Spinal cord (tissue), 10 donors: ENCODE results near the gene KIF5B. TPM values are rescaled to one million over a fixed set of nuclear protein-coding genes. Genes with fewer than 3 reads are reported as not detected.
"Not testable (repeated sequence)": the region's sequence is repeated elsewhere in the genome, so short reads cannot be mapped to it uniquely, and the experiment has no call there.

ENCODE experiments used
- DNase-seq, 6 donors: peaks; one replicate each; pipeline versions ENCODE4 v3.0.0 to v3.0.0-alpha.2; 2013 to 2015; ENCODE audit warnings: low spot score in 6 of 6, low read depth in 4 of 6
- H3K27ac ChIP-seq: one replicate; pipeline ENCODE4 v1.5.1; 2013; ENCODE audit warnings: low read depth, low read length, control low read depth
- H3K27me3 ChIP-seq: one replicate; pipeline ENCODE4 v1.6.1; 2013; ENCODE audit warnings: low read length; ENCODE audit not compliant: control insufficient read depth, insufficient read depth
- H3K36me3 ChIP-seq: one replicate; pipeline ENCODE4 v1.6.1; 2013; ENCODE audit warnings: low read length; ENCODE audit not compliant: control insufficient read depth, insufficient read depth
- H3K4me1 ChIP-seq: one replicate; pipeline ENCODE4 v1.6.1; 2013; ENCODE audit warnings: low read length; ENCODE audit not compliant: control insufficient read depth, insufficient read depth
- H3K4me3 ChIP-seq: one replicate; pipeline ENCODE4 v1.5.1; 2013; ENCODE audit warnings: low read depth, low read length, control low read depth
- H3K9me3 ChIP-seq: one replicate; pipeline ENCODE4 v1.6.1; 2013; ENCODE audit warnings: low read length; ENCODE audit not compliant: control insufficient read depth, insufficient read depth
- WGBS: methylation state at CpG from one replicate; pipeline ENCODE4 v1.1.5; 2013; ENCODE audit warnings: missing lambda C conversion rate; ENCODE audit not compliant: insufficient coverage; 5-methylcytosine and 5-hydroxymethylcytosine counted together
- polyA plus RNA-seq, 2 donors: library from polyadenylated mRNA; unstranded; fragments of 120-200 nt; gene quantifications; one replicate each; pipeline ENCODE4 v1.2.1, GENCODE V29; 2013; ENCODE audit not compliant: insufficient read length in 2 of 2
- total RNA-seq, 2 donors: library from RNA; depleted of rRNA in 1 of 2; stranded (reverse); fragments of 120-200 nt in 1 of 2; fragments of >200 nt in 1 of 2; gene quantifications; one replicate each; pipeline versions ENCODE4 v1.2.3 to v1.2.4, GENCODE V29; 2013 to 2014
- donor health status: healthy.

KIF5B gene
- total and polyA plus RNA-seq, 4 donors = 86.9 to 140 (median 118) TPM

- no peak overlapping the region for H3K27ac ChIP-seq
- peaks cover 1% of the 10 kb centered on the region for H3K36me3 ChIP-seq
- no peak for DNase-seq
- no peak overlapping the region for H3K4me3 ChIP-seq
- H3K4me1 ChIP-seq = peaks cover 16% of the 10 kb centered on the region
- no peaks in the 10 kb centered on the region for H3K9me3 ChIP-seq
- WGBS = 67% methylated on average over 3 of the region's 4 CpGs
- no peaks in the 10 kb centered on the region for H3K27me3 ChIP-seq
These were observed 55.3 kb downstream of the KIF5B start for GRCh38 chr10:32000937-32001336.

GRCh38 chr10:31999836-32000235 lies 56.4 kb downstream of the KIF5B start:
- DNase-seq = no peak
- WGBS = no CpG with 5 or more reads among the region's 3 CpGs
- Histone ChIP-seq H3K27ac (peak overlapping the region; percentile 49), H3K4me1 (peaks cover 16% of the 10 kb centered on the region), H3K4me3 (no peak overlapping the region), H3K36me3 (no peaks in the 10 kb centered on the region), H3K9me3 (no peaks in the 10 kb centered on the region), H3K27me3 (no peaks in the 10 kb centered on the region)

GRCh38 chr10:31999070-31999660 lies 57.1 kb downstream of the KIF5B start:
- no peaks in the 10 kb centered on the region for H3K36me3 ChIP-seq
- H3K4me1 ChIP-seq = peaks cover 13% of the 10 kb centered on the region
- 50% methylated on average over 3 of the region's 3 CpGs for WGBS

DNA sequence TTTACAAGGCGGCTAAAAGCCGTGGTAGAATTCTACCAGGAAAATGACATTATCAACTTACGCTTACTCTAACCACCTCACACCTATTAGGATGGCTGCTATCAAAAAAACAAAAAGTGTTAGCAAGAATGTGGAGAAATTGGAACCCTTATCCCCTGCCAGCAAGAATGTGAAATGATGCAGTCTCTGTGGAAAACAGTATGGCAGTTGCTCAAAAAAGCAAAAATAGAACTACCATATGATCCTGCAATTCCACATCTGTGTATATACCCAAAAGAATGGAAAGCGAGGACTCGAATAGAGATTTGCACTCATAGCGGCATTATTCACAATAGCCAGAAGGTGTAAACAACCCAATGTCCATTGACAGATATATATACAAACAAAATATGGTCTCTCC lies 61.3 kb downstream of the KIF5B start:
- WGBS = 100% methylated on average over 2 of the region's 6 CpGs
- H3K4me1 ChIP-seq = no peaks in the 10 kb centered on the region

More at GRCh38 chr10:31999070-31999660, 57.1 kb downstream of the KIF5B start:
- Histone ChIP-seq H3K4me3 (no peak overlapping the region), H3K27me3 (no peaks in the 10 kb centered on the region), H3K9me3 (no peaks in the 10 kb centered on the region), H3K27ac (peak overlapping the region; percentile 49)
- DNase-seq = no peak

GRCh38 chr10:31990937-31991336 lies 65.3 kb downstream of the KIF5B start:
- no peak overlapping the region for H3K4me3 ChIP-seq
- H3K4me1 ChIP-seq = no peaks in the 10 kb centered on the region
- no peaks in the 10 kb centered on the region for H3K9me3 ChIP-seq
- no peak overlapping the region for H3K27ac ChIP-seq
- DNase-seq = no peak
- H3K36me3 ChIP-seq = no peaks in the 10 kb centered on the region
- H3K27me3 ChIP-seq = no peaks in the 10 kb centered on the region

More for the DNA sequence above, 61.3 kb downstream of the KIF5B start:
- DNase-seq = peak in 1 of 6 donors; percentile 55
- Histone ChIP-seq H3K9me3 (no peaks in the 10 kb centered on the region), H3K36me3 (no peaks in the 10 kb centered on the region), H3K27ac (no peak overlapping the region), H3K4me3 (no peak overlapping the region), H3K27me3 (no peaks in the 10 kb centered on the region)

DNA sequence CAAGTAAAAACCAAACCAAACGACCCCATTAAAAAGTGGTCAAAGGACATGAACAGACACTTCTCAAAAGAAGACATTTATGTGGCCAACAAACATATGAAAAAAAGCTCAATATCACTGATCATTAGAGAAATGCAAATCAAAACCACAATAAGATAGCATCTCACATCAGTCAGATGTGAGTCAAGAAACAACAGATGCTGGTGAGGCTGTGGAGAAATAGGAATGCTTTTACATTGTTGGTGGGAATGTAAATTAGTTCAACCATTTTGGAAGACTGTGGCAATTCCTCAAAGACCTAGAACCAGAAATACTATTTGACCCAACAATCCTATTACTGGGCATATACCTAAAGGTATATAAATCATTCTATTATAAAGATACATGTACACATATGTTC lies 68.4 kb downstream of the KIF5B start:
- no CpG with 5 or more reads among the region's 1 CpG for WGBS
- not testable (repeated sequence) for H3K27ac ChIP-seq, H3K9me3 ChIP-seq, H3K27me3 ChIP-seq, H3K36me3 ChIP-seq, DNase-seq, H3K4me3 ChIP-seq, H3K4me1 ChIP-seq

DNA sequence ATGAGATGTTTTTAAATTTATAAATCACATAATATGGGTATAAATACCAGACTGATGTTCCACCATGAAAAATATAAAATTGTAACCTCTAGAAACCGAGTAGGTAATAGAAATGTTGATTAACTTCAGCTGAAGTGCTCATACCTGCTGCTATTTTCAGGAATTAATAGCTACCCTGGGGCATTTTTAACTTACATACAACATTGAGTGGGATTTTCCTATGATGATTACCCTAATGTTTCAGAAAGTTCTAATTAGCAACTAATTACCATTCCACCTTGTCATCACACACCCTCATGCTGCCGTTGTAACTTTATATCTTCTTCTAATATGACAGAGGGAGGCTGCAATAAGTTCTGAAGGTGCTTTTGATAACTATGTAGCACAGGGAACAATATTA lies 74.1 kb downstream of the KIF5B start:
- H3K9me3 ChIP-seq = no peaks in the 10 kb centered on the region
- peak in 1 of 6 donors; percentile 82 for DNase-seq
- WGBS = no CpG with 5 or more reads among the region's 2 CpGs
- H3K27ac ChIP-seq = no peak overlapping the region
- H3K4me3 ChIP-seq = no peak overlapping the region
- H3K27me3 ChIP-seq = no peaks in the 10 kb centered on the region
- no peaks in the 10 kb centered on the region for H3K36me3 ChIP-seq
- H3K4me1 ChIP-seq = no peaks in the 10 kb centered on the region

GRCh38 chr10:31980471-31980870 lies 75.8 kb downstream of the KIF5B start:
- H3K27me3 ChIP-seq = no peaks in the 10 kb centered on the region
- no peaks in the 10 kb centered on the region for H3K4me1 ChIP-seq
- H3K27ac ChIP-seq = no peak overlapping the region
- H3K9me3 ChIP-seq = no peaks in the 10 kb centered on the region
- no peaks in the 10 kb centered on the region for H3K36me3 ChIP-seq
- DNase-seq = no peak
- H3K4me3 ChIP-seq = no peak overlapping the region
- 100% methylated on average over 4 of the region's 4 CpGs for WGBS

- not testable (repeated sequence) for H3K27ac ChIP-seq, DNase-seq
- no CpG with 5 or more reads among the region's 19 CpGs for WGBS
These were observed 77.2 kb downstream of the KIF5B start for GRCh38 chr10:31979071-31979470.

DNA sequence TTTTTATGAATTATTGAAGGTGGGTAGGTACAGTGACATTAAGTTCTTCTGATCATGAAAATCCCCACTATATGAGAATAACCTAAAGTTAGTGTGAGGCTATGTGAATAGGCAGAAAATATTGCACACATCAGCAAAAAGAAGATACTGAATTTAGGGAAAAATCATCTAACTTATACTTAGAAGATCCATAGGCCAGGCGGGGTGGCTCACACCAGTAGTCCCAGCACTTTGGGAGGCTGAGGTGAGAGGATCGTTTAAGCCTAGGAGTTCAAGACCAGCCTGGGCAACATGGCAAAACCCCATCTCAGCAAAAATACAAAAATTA lies 78.1 kb downstream of the KIF5B start:
- Histone ChIP-seq H3K9me3 (no peaks in the 10 kb centered on the region), H3K36me3 (no peaks in the 10 kb centered on the region), H3K4me3 (no peak overlapping the region), H3K27ac (no peak overlapping the region), H3K27me3 (no peaks in the 10 kb centered on the region), H3K4me1 (no peaks in the 10 kb centered on the region)
- no peak for DNase-seq
- WGBS = no CpG with 5 or more reads among the region's 2 CpGs

More at GRCh38 chr10:31979071-31979470, 77.2 kb downstream of the KIF5B start:
- not testable (repeated sequence) for H3K4me1 ChIP-seq, H3K27me3 ChIP-seq, H3K4me3 ChIP-seq, H3K36me3 ChIP-seq, H3K9me3 ChIP-seq
